ENCODE results near the gene ACACA.

The ACACA gene

DNA sequence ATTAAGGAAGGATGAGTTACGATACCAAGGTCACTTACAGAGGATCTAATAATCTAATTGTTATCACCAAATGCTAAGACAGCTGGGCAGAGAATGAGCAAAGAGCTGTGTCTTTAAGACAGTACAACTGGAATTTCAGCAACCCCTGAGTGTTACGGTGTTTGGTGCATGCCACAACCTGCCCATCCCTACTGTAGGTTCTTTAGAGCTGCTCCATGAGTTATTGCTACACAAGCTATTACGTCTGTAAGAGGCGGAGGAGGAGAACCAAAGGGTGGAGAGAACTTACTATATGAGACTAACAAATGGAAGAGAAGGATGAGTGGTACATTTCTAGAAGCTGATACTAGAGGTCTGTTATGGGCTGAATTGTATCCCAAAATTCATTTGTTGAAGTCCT is 45.1 kb downstream of the ACACA start:
- TF ChIP-seq BACH2 (CRISPR knock-in tag; IDR thresholded peaks at IDR 0.05; ENCODE audit: borderline replicate concordance) (no peak), ZFP30 (CRISPR knock-in tag; IDR thresholded peaks at IDR 0.05) (no peak), OSR1 (CRISPR knock-in tag; IDR thresholded peaks at IDR 0.05) (no peak), ESRRG (CRISPR knock-in tag; IDR thresholded peaks at IDR 0.05) (no peak), ZNF8 (CRISPR knock-in tag; IDR thresholded peaks at IDR 0.05) (no peak), ZNF565 (CRISPR knock-in tag; conservative IDR thresholded peaks at IDR 0.05; ENCODE audit: low read depth) (no peak), ZFP3 (CRISPR knock-in tag; IDR thresholded peaks at IDR 0.05) (no peak), ZNF70 (CRISPR knock-in tag; IDR thresholded peaks at IDR 0.05) (no peak), GLIS3 (CRISPR knock-in tag; IDR thresholded peaks at IDR 0.05) (no peak), TOX (CRISPR knock-in tag; IDR thresholded peaks at IDR 0.05; ENCODE audit: borderline replicate concordance) (no peak), ZC3H10 (CRISPR knock-in tag; IDR thresholded peaks at IDR 0.05) (no peak), RARB (CRISPR knock-in tag; IDR thresholded peaks at IDR 0.05) (no peak), SNAI2 (CRISPR knock-in tag; IDR thresholded peaks at IDR 0.05) (no peak), TCF4 (CRISPR knock-in tag; IDR thresholded peaks at IDR 0.05; ENCODE audit: borderline replicate concordance) (no peak), PPARA (CRISPR knock-in tag; IDR thresholded peaks at IDR 0.05; ENCODE audit: borderline replicate concordance) (no peak), ISL1 (CRISPR knock-in tag; IDR thresholded peaks at IDR 0.05) (no peak)
- TF ChIP-seq, protein P1, sequence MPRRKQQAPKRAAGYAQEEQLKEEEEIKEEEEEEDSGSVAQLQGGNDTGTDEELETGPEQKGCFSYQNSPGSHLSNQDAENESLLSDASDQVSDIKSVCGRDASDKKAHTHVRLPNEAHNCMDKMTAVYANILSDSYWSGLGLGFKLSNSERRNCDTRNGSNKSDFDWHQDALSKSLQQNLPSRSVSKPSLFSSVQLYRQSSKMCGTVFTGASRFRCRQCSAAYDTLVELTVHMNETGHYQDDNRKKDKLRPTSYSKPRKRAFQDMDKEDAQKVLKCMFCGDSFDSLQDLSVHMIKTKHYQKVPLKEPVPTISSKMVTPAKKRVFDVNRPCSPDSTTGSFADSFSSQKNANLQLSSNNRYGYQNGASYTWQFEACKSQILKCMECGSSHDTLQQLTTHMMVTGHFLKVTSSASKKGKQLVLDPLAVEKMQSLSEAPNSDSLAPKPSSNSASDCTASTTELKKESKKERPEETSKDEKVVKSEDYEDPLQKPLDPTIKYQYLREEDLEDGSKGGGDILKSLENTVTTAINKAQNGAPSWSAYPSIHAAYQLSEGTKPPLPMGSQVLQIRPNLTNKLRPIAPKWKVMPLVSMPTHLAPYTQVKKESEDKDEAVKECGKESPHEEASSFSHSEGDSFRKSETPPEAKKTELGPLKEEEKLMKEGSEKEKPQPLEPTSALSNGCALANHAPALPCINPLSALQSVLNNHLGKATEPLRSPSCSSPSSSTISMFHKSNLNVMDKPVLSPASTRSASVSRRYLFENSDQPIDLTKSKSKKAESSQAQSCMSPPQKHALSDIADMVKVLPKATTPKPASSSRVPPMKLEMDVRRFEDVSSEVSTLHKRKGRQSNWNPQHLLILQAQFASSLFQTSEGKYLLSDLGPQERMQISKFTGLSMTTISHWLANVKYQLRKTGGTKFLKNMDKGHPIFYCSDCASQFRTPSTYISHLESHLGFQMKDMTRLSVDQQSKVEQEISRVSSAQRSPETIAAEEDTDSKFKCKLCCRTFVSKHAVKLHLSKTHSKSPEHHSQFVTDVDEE (CRISPR knock-in tag; IDR thresholded peaks at IDR 0.05): no peak
- TF ChIP-seq, protein P2, sequence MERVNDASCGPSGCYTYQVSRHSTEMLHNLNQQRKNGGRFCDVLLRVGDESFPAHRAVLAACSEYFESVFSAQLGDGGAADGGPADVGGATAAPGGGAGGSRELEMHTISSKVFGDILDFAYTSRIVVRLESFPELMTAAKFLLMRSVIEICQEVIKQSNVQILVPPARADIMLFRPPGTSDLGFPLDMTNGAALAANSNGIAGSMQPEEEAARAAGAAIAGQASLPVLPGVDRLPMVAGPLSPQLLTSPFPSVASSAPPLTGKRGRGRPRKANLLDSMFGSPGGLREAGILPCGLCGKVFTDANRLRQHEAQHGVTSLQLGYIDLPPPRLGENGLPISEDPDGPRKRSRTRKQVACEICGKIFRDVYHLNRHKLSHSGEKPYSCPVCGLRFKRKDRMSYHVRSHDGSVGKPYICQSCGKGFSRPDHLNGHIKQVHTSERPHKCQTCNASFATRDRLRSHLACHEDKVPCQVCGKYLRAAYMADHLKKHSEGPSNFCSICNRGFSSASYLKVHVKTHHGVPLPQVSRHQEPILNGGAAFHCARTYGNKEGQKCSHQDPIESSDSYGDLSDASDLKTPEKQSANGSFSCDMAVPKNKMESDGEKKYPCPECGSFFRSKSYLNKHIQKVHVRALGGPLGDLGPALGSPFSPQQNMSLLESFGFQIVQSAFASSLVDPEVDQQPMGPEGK (CRISPR knock-in tag; IDR thresholded peaks at IDR 0.05; ENCODE audit: borderline replicate concordance): no peak
- TF ChIP-seq, protein P3, sequence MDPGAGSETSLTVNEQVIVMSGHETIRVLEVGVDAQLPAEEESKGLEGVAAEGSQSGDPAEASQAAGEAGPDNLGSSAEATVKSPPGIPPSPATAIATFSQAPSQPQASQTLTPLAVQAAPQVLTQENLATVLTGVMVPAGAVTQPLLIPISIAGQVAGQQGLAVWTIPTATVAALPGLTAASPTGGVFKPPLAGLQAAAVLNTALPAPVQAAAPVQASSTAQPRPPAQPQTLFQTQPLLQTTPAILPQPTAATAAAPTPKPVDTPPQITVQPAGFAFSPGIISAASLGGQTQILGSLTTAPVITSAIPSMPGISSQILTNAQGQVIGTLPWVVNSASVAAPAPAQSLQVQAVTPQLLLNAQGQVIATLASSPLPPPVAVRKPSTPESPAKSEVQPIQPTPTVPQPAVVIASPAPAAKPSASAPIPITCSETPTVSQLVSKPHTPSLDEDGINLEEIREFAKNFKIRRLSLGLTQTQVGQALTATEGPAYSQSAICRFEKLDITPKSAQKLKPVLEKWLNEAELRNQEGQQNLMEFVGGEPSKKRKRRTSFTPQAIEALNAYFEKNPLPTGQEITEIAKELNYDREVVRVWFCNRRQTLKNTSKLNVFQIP (CRISPR knock-in tag; IDR thresholded peaks at IDR 0.05; ENCODE audit: borderline replicate concordance, low read depth): no peak
- TF ChIP-seq, protein P4, sequence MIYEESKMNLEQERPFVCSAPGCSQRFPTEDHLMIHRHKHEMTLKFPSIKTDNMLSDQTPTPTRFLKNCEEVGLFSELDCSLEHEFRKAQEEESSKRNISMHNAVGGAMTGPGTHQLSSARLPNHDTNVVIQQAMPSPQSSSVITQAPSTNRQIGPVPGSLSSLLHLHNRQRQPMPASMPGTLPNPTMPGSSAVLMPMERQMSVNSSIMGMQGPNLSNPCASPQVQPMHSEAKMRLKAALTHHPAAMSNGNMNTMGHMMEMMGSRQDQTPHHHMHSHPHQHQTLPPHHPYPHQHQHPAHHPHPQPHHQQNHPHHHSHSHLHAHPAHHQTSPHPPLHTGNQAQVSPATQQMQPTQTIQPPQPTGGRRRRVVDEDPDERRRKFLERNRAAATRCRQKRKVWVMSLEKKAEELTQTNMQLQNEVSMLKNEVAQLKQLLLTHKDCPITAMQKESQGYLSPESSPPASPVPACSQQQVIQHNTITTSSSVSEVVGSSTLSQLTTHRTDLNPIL (CRISPR knock-in tag; IDR thresholded peaks at IDR 0.05; ENCODE audit: low read depth): no peak

DNA sequence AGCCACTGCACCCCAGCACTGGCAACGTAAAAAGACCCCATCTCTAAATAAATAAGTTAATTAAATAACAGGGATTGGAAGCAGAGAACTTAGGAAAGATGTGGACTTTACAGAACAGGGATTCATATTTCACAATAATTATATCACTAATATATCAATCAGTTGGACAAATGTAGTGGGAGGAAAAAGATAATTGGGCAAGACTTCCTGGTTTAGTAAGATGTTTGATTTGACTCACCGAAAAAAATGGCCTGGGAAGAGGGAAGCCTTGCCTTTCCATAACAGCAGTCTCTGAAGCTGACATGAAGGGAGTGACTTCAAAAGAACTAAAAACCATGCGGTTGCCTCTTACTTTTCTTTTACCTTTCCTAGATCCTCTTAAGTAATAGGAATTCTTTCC is 46.0 kb downstream of the ACACA start:
- no peak for ATAC-seq
- no peak for TF ChIP-seq TOX (CRISPR knock-in tag; IDR thresholded peaks at IDR 0.05; ENCODE audit: borderline replicate concordance)
- no peak for TF ChIP-seq RARB (CRISPR knock-in tag; IDR thresholded peaks at IDR 0.05)
- TF ChIP-seq ZNF8 (CRISPR knock-in tag; IDR thresholded peaks at IDR 0.05): no peak
- no peak for TF ChIP-seq ZC3H10 (CRISPR knock-in tag; IDR thresholded peaks at IDR 0.05)
- TF ChIP-seq ZFP3 (CRISPR knock-in tag; IDR thresholded peaks at IDR 0.05): no peak
- no peak for TF ChIP-seq OSR1 (CRISPR knock-in tag; IDR thresholded peaks at IDR 0.05)
- TF ChIP-seq, protein P2 (CRISPR knock-in tag; IDR thresholded peaks at IDR 0.05; ENCODE audit: borderline replicate concordance): no peak
- TF ChIP-seq, protein P4 (CRISPR knock-in tag; IDR thresholded peaks at IDR 0.05; ENCODE audit: low read depth): no peak
- no peak for TF ChIP-seq ZNF565 (CRISPR knock-in tag; conservative IDR thresholded peaks at IDR 0.05; ENCODE audit: low read depth)

More for the DNA sequence above, 45.1 kb downstream of the ACACA start:
- no peak for ATAC-seq
